NCI-H748 (cell line): ENCODE data around the gene CCDC54.

Experiments used
- DNase-seq: peaks from one replicate; lab custom pipeline; 2025; ENCODE audit not compliant: unreplicated experiment; lab: John Stamatoyannopoulos, UW

CCDC54 gene

GRCh38 chr3:107392549-107393165 is 15.4 kb downstream of the CCDC54 start:
- no peak for DNase-seq

DNA sequence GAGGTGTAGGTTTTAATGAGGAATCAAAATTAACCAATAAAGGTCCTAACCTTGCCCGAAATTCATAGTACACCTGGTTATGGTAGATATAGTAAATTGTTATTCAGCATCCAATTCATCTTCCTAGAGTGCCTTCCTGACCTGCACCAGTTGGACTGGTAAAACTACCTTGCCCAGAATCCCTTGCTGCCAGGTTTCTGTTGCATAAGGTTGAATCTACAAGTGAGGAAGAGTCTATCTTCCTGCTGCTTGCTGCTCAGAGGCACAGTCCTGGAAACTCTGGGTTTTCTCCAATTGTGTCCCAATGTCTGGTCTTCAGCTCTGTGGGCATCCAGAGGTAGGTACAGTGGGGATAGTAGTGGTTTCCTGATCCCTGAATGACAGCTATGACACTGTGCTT is 17.3 kb downstream of the CCDC54 start:
- no peak for DNase-seq

DNA sequence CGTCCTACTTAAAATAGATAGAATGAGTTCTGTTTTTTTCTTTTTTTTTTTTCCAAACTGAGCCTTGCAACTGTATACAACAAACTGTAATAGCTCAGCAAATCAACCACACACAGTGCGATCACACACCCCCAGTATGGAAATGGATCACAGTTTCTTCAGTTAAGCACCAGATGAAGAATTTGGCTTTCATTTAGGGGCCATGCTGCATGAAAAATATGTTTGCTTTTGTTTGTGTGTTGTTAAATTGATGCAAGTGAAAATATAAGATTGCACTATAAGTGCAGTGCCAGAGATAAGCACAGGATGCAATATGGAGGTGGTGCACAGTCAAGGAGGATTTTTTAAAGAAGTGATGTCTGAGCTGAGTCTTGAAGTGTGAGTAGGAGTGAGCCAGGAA is 17.8 kb downstream of the CCDC54 start:
- DNase-seq = no peak

DNA sequence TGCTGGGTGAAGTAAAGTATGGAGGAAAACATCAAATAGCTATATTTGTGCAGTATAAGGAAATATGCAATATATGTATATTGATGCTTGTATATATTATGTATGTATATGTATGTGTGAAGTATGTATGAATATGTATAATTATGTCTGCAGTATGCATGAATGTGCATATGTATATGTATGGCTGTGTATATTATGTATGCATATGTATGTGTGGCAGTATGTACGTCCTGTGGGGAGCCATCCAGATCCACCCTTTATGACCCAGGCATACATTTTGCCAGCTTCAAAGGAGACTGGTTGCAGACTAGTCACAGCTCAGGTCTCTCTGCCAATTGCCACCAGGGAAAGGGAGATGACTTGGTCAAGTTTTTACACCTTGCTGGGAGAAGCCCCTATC is 24.1 kb downstream of the CCDC54 start:
- no peak for DNase-seq

GRCh38 chr3:107402214-107402613 is 25.0 kb downstream of the CCDC54 start:
- no peak for DNase-seq

- no peak for DNase-seq
Observed at GRCh38 chr3:107404727-107405469, 27.7 kb downstream of the CCDC54 start.

DNA sequence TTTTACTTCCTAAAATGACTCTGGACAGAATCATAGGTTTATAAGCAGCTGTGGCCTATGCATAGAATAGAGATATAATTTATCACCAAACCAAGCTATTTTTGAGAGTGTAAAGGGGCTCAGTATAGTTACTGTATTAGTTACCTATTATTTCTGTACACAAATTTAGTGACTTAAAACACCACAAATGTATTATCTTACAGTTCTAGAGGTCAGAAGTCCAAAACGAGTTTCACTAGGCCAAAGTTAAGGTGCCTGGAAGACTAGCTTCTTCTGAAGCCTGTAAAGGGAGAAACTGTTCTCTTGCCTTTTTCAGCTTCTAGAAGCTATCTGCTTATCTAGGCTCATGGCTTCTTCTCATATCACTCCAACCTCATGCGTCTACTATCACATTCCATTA is 30.1 kb downstream of the CCDC54 start:
- no peak for DNase-seq

GRCh38 chr3:107408513-107408912 is 31.3 kb downstream of the CCDC54 start:
- no peak for DNase-seq

DNA sequence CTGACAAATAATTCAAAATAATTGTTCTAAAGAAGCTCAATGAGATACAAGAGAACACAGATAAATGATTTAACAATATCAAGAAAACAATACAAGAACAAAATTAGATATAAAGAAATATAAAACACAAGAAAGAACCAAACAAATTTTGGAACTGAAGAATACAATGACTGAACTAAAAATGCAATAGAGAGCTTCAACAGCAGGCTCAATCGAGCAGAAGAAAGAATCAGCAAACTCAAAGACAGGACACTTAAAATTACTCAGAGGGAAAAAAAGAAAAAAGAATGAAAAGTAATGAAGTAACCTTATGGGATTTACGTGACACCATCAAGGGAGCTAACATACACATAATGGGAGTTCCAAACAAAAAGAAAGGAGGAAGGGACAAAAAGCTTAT is 32.1 kb downstream of the CCDC54 start:
- no peak for DNase-seq

DNA sequence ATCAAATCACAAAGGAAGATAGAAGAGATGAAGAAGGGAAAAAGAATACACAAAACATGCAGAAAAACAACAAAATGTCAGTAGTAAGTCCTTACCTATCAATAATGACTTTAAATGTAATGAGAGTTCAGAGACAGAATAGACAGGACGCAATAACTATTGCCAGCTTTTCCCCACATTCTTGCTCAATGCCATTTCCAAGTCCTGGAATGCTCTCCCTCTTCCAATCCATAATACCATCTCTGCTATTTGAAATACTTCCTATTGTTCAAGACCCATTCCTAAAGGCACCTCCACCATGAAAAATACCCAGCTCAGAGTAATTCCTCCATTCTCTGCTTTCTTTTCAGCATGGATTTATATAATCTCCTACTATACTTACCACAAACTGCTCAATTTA is 33.4 kb downstream of the CCDC54 start:
- DNase-seq = no peak

DNA sequence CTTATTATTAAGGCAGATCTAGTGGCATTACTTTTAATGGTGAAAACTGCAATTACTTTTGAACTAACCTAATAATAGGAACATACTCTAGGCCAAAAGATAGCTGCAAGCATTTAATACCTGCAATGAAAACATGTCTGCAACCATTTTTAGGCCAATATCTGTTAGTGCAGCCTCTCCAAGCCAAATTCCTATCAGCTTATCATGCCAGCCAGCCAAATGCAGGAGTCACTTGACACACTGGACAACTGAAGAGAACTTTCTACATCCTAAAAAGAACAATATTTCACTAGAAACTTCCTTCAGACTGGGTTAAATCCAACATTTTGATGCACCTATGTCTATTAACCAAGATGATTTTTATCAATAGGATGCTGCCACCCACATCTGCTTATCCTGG is 33.8 kb downstream of the CCDC54 start:
- no peak for DNase-seq

DNA sequence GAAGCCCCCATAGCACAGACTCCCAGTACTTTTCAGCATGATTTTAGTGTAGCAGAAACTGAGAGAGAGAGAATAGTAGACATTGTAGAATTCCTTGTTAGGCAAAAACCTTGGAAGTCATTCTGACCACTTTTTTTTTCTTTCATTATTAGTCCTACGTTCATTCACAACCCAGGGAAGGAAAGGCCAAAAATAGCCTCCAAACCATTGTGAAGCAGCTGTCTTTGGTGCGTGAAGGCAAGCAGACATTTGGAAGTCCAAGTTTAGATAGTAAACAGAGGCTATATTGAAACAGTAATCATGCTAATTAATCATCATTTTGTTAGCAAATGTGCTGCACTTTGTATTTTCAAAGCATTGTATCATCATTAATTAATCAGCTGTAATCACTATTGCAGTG is 34.5 kb downstream of the CCDC54 start:
- no peak for DNase-seq

DNA sequence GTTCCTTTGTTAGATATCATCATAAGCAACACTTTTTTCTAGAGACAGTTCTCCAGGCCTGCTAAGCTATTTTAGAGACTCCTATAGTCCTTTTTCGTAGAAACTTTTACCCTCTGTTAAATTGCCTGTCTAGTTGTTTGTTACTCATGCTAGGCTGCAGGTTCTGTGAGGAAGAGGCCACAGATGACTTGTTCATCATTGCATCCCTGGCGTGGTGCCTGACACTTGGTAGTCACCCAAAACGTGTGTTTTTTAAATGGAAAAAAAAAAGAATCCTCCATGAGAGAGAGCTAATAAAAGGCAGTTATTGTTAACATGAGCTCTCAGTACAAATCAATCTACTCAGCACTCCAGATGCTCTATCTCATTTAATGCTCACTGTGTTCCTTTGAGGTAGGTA is 35.1 kb downstream of the CCDC54 start:
- no peak for DNase-seq

- DNase-seq = no peak
Observed at GRCh38 chr3:107413264-107413663, 36.0 kb downstream of the CCDC54 start.

DNA sequence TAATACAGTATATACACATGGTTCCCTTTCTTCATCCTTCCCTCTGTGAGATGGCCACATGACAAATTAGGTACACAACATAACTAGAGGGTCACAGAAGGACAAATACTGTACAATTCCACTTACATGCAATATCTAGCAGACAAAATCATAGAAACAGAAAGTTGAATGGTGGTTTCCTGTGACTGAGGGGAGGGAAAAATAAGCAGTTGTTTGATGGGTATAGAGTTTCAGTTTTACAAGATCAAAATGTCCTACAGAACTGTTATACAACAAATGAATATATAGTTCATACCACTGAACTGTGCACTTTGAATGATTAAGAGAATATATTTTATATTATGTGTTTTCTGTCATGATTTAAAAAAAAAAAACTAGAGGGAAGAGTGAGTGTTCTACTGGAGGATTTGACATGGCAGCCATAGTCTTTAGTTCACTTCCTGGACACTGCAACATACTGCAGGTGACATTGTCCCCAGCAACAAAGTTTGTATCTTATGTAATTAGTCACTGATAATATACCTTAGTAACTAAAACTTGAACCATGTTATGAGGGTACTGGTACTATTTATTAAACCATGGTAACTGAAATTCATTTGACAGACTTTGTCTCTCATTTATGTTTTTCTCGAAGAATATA is 37.2 kb downstream of the CCDC54 start:
- DNase-seq = no peak

GRCh38 chr3:107416138-107416537 is 38.9 kb downstream of the CCDC54 start:
- DNase-seq = no peak

- DNase-seq = no peak
Observed at GRCh38 chr3:107416886-107417285, 39.6 kb downstream of the CCDC54 start.

DNA sequence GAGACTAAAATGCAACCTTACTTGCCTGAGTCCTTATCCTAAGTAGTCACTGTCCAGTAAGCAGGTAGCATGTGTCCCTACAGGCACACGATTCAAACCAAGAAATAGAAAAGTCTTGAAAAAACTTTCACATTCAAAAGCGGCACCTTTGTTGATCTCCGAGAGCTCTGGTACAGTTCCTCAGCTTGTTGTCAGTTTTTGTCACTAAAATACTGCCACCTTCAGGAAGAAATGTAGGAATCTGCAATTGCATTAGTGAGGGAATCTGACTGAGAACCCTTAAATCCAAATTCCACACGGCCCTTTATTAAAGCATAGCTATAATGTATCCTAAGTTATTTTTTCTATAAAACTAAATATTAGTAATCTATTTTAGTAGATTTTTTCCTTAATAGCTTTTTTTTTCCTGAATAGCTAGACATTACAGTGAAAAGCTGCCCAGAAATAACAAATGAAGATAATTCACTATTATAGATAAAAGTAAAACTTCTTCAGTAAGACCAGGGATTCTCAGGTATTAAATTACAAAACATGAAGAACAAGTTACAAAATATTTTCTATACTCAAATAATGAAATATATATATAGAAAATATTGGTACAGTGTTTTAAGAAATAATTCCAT is 44.0 kb downstream of the CCDC54 start:
- DNase-seq = peak; percentile 51

DNA sequence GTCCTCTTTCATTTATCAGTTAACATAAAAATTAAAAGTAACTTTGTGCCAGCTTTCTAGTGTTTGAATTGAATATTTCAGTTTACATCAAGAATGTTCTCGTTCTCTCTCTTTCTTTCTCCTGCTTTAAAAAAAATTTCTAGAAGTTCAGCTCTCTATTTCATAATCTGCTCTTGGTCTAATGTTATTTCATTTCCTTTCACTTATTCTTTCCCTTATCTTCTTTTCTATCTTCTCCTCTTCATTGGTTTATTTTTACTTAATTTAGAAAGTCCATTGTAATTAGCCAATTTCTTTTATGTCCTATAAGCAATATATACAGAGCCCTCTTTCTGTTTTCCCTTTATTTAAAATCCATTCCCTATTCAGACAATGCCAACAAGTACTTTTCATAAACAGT is 44.6 kb downstream of the CCDC54 start:
- DNase-seq = no peak

DNA sequence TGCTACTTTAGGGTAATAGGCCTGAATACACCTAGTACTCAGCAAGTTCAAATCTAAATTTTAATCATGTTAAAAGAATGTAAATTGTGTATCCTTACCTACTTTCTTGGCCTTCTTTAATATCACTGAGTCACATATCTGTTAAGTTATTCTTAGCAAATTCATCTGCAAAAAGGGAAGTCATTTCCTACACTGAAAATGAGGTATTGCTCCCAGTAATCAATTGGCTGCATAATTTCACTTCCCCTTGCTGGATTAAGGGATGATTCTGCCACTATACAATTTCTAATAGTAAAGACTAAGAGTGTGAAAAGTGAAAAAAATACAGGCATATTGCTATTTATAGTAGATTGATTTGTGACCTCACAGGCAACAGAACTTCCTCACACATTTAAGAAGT is 47.8 kb downstream of the CCDC54 start:
- DNase-seq = no peak

GRCh38 chr3:107426223-107426622 is 49.0 kb downstream of the CCDC54 start:
- no peak for DNase-seq
